Measurements from ENCODE around the gene NSMF.

GRCh38 chr9:137406085-137406760 is 52.9 kb downstream of the NSMF start:
- TF ChIP-seq, protein P1, sequence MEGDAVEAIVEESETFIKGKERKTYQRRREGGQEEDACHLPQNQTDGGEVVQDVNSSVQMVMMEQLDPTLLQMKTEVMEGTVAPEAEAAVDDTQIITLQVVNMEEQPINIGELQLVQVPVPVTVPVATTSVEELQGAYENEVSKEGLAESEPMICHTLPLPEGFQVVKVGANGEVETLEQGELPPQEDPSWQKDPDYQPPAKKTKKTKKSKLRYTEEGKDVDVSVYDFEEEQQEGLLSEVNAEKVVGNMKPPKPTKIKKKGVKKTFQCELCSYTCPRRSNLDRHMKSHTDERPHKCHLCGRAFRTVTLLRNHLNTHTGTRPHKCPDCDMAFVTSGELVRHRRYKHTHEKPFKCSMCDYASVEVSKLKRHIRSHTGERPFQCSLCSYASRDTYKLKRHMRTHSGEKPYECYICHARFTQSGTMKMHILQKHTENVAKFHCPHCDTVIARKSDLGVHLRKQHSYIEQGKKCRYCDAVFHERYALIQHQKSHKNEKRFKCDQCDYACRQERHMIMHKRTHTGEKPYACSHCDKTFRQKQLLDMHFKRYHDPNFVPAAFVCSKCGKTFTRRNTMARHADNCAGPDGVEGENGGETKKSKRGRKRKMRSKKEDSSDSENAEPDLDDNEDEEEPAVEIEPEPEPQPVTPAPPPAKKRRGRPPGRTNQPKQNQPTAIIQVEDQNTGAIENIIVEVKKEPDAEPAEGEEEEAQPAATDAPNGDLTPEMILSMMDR (IDR thresholded peaks at IDR 0.05), result no peak
- TF ChIP-seq POLR2A (IDR thresholded peaks at IDR 0.05), result no peak

All from thyroid gland (tissue), 4 donors.